ENCODE data around the gene CKAP2.
"Not testable (repeated sequence)": the region's sequence is repeated elsewhere in the genome, so short reads cannot be mapped to it uniquely, and the experiment has no call there.

GRCh38 chr13:52480677-52481428 lies 25.6 kb downstream of the CKAP2 start:
- TF ChIP-seq, protein P1, sequence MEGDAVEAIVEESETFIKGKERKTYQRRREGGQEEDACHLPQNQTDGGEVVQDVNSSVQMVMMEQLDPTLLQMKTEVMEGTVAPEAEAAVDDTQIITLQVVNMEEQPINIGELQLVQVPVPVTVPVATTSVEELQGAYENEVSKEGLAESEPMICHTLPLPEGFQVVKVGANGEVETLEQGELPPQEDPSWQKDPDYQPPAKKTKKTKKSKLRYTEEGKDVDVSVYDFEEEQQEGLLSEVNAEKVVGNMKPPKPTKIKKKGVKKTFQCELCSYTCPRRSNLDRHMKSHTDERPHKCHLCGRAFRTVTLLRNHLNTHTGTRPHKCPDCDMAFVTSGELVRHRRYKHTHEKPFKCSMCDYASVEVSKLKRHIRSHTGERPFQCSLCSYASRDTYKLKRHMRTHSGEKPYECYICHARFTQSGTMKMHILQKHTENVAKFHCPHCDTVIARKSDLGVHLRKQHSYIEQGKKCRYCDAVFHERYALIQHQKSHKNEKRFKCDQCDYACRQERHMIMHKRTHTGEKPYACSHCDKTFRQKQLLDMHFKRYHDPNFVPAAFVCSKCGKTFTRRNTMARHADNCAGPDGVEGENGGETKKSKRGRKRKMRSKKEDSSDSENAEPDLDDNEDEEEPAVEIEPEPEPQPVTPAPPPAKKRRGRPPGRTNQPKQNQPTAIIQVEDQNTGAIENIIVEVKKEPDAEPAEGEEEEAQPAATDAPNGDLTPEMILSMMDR (IDR thresholded peaks at IDR 0.05 in 8 of 11, conservative IDR thresholded peaks at IDR 0.05 in 3 of 11): not testable (repeated sequence)
- not testable (repeated sequence) for TF ChIP-seq POLR2A, POLR2AphosphoS5 (IDR thresholded peaks at IDR 0.05)
